ENCODE data around the gene AP3B1. TPM values are rescaled to one million over a fixed set of nuclear protein-coding genes. Genes with fewer than 3 reads are reported as not detected.

AP3B1 gene
- total RNA-seq, 3 donors from 2014 or later = 38.5 to 55.6 (median 52.1) TPM

DNA sequence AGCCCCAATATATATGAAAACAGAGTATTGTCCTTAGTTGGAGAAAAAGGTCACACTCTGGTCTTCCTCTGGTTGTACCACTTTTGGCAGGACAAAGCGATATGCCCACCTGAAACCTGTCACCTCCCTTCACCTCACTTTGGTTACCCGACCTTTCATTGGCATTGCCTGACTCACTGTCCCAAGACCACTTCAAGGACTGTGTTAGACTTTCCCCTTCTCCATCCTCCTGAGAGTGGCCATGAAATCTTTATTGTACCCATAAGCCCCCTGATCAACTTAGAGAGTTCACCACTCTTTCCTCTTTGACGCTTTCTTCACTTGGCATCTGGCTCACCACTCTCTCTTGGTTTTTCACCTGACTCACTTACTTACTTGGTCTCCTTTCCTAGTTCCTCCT is 32.4 kb upstream of the AP3B1 start:
- DNase-seq (no peak), ATAC-seq (no peak)
- Histone ChIP-seq H3K36me3 (ENCODE audit: low read depth) (no peaks in the 10 kb centered on the region), H3K4me3 (no peak overlapping the region), H3K9me3 (no peaks in the 10 kb centered on the region), H3K4me1 (ENCODE audit: low read depth) (no peaks in the 10 kb centered on the region)
- TF ChIP-seq, protein P1, sequence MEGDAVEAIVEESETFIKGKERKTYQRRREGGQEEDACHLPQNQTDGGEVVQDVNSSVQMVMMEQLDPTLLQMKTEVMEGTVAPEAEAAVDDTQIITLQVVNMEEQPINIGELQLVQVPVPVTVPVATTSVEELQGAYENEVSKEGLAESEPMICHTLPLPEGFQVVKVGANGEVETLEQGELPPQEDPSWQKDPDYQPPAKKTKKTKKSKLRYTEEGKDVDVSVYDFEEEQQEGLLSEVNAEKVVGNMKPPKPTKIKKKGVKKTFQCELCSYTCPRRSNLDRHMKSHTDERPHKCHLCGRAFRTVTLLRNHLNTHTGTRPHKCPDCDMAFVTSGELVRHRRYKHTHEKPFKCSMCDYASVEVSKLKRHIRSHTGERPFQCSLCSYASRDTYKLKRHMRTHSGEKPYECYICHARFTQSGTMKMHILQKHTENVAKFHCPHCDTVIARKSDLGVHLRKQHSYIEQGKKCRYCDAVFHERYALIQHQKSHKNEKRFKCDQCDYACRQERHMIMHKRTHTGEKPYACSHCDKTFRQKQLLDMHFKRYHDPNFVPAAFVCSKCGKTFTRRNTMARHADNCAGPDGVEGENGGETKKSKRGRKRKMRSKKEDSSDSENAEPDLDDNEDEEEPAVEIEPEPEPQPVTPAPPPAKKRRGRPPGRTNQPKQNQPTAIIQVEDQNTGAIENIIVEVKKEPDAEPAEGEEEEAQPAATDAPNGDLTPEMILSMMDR (IDR thresholded peaks at IDR 0.05) = no peak
- intact Hi-C loops (cut with DNase I, micrococcal nuclease) = no loop called here

DNA sequence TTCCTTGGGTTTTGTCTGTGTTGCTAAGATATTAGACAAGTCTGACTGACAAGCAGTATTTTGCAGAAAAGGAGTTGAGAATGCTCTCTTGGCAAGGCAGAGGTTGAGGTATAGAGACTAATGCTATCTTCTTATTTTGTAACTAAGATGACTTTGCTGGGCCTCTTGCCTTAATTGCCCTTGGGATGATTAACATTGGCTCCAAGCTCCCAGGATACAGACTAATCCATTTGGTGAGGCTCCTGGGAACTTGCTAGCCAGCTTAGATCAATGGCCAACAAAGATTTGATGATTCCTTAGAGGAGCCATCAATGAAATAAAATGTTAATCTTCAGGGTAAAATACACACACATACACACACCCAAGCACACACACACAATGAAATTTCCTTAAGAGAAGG is 28.7 kb upstream of the AP3B1 start:
- no peak for ATAC-seq

DNA sequence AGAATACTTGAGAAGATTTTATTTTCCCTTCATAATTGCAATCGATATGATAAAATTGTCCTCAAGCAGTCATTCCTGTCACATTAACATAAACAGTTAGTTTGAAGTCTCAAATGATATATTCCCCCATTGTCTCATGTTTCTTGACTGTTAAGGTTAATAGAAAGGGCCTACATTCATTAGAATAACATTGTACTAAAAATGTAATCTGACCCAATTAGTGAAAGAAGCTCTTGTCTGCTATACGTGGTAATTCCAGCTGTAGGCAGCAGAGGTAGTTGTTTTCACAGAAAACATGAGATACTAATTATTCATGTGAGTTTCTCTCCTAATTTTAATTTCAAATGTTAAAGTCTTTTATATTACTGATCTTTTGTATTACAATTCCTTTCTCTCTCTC is 25.9 kb upstream of the AP3B1 start:
- Histone ChIP-seq H3K36me3 (ENCODE audit: low read depth) (no peaks in the 10 kb centered on the region), H3K4me1 (ENCODE audit: low read depth) (no peaks in the 10 kb centered on the region), H3K4me3 (no peak overlapping the region), H3K9me3 (no peaks in the 10 kb centered on the region)
- peak in 1 of 3 donors; percentile 28 for DNase-seq
- TF ChIP-seq, protein P1 (IDR thresholded peaks at IDR 0.05) = no peak
- ATAC-seq = no peak
- intact Hi-C loops (cut with DNase I, micrococcal nuclease) = no loop called here

More for the DNA sequence above, 28.7 kb upstream of the AP3B1 start:
- Histone ChIP-seq H3K36me3 (ENCODE audit: low read depth) (no peaks in the 10 kb centered on the region), H3K4me3 (no peak overlapping the region), H3K4me1 (ENCODE audit: low read depth) (no peaks in the 10 kb centered on the region), H3K9me3 (no peaks in the 10 kb centered on the region)
- intact Hi-C loops (cut with DNase I, micrococcal nuclease) = no loop called here
- TF ChIP-seq, protein P1 (IDR thresholded peaks at IDR 0.05) = no peak
- no peak for DNase-seq

DNA sequence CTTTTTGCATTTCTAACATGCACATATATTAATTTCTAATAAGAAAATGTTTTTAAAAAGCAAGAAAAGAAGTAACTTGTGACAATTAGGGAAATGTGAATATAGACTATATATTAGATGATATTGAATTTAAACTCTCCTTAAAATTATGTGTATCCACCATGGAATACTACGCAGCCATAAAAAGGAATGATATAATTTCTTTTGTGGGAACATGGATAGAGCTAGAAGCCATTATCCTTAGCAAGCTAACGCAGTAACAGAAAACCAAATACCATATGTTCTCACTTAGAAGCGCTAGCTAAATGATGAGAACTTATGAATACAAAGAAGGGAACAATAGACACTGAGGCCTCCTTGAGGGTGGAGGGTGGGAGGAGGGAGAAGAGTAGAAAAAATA is 23.8 kb upstream of the AP3B1 start:
- Histone ChIP-seq H3K4me1 (ENCODE audit: low read depth) (no peaks in the 10 kb centered on the region), H3K9me3 (no peaks in the 10 kb centered on the region), H3K4me3 (no peak overlapping the region), H3K36me3 (ENCODE audit: low read depth) (no peaks in the 10 kb centered on the region)
- TF ChIP-seq, protein P1 (IDR thresholded peaks at IDR 0.05) = no peak
- DNase-seq (no peak), ATAC-seq (no peak)
- intact Hi-C loops (cut with DNase I, micrococcal nuclease) = no loop called here

DNA sequence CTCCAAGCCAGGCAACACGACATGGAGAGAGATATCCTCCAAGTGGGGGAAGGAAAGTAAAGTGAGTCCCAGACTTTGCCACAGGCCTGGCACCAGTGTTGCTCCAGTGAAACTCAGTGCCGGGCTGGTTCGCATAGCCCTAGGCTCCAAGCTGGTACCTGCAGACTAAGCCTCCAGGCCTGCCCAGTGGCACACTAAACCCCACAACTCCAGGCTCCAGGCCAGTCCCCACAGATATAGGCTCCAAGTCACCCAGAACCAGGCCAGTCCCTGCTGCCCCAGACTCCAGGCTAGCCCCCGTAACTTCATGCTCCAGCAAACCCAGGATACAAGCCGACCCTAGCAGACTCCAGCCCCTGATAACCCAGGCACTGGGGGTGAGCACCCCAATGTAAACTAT is 23.0 kb upstream of the AP3B1 start:
- Histone ChIP-seq H3K4me3 (no peak overlapping the region), H3K36me3 (ENCODE audit: low read depth) (no peaks in the 10 kb centered on the region), H3K9me3 (no peaks in the 10 kb centered on the region), H3K4me1 (ENCODE audit: low read depth) (no peaks in the 10 kb centered on the region)
- TF ChIP-seq, protein P1 (IDR thresholded peaks at IDR 0.05) = no peak
- intact Hi-C loops (cut with DNase I, micrococcal nuclease) = no loop called here
- DNase-seq (no peak), ATAC-seq (no peak)

DNA sequence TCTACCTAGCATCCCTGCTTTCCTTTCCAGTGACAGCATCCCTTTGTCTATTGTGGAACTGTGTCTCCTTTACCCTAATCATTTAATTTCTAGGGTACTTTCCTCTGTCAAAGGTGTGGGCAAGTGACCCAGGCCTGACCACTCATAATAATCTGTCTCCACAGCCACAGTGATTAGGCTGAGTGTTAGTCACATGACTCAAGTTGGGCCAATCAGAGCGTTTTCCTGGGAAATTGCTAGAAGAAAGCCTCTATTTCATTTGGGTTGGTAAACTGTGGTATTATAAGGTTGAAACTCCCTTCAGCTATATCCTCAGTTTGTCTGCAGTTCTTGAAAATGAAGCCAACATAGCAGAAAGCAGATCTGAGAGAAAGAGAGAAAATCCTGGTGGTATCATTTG is 14.2 kb upstream of the AP3B1 start:
- Histone ChIP-seq H3K4me1 (ENCODE audit: low read depth) (no peaks in the 10 kb centered on the region), H3K9me3 (no peaks in the 10 kb centered on the region), H3K4me3 (no peak overlapping the region), H3K36me3 (ENCODE audit: low read depth) (no peaks in the 10 kb centered on the region)
- TF ChIP-seq, protein P1 (IDR thresholded peaks at IDR 0.05) = no peak
- DNase-seq (no peak), ATAC-seq (no peak)
- intact Hi-C loops (cut with DNase I, micrococcal nuclease) = no loop called here
